PC-3 (cell line): ENCODE results near the gene MSL3.

Experiments used
- CTCF ChIP-seq: fragments of 300-600 bp; sonication (generic); conservative IDR thresholded peaks from 2 replicates; pipeline ENCODE4 v1.5.1; 2017; ENCODE audit warnings: antibody characterized with exemption, low read depth, mild to moderate bottlenecking, low read length
- EZH2 ChIP-seq: fragments of 300-600 bp; sonication (generic); IDR thresholded peaks from one replicate; pipeline ENCODE4 v1.6.1; 2017; ENCODE audit warnings: antibody characterized with exemption, mild to moderate bottlenecking, low read length; ENCODE audit not compliant: unreplicated experiment
- EZH2phosphoT487 ChIP-seq: fragments of 300-600 bp; sonication (generic); IDR thresholded peaks from 2 replicates; pipeline ENCODE4 v1.6.1; 2018; ENCODE audit warnings: mild to moderate bottlenecking, antibody characterized with exemption, low read length, borderline replicate concordance

- TF ChIP-seq CTCF, result no peak
- TF ChIP-seq EZH2phosphoT487, result no peak
- TF ChIP-seq EZH2, result no peak
Observed at GRCh38 chrX:11789809-11790208, 31.8 kb downstream of the MSL3 start.
